ENCODE results near the gene SMAD4. TPM values are rescaled to one million over a fixed set of nuclear protein-coding genes. Genes with fewer than 3 reads are reported as not detected.

Gene SMAD4
- total and polyA plus RNA-seq, 2 of the 13 experiments (the other 11 are each of a cell fraction or from before 2014, with no cell fraction given) = 70.2 to 72.0 TPM

GRCh38 chr18:51044928-51045585, 15.0 kb downstream of the SMAD4 start:
- Histone ChIP-seq H3K36me3 (replicated peaks in 1 of 2; ENCODE audit: control insufficient read depth in 1 of 2, insufficient read depth in 2 of 2, low read length in 2 of 2) (peaks cover 1 to 22% of the 10 kb centered on the region in 2 experiments; a peak in 4 of 5 replicates), H4K20me1 (ENCODE audit: insufficient read depth, low read length) (peaks cover 60% of the 10 kb centered on the region), H3K4me2 (ENCODE audit: low read depth, low read length) (peak overlapping the region; percentile 8; the same call in 1 of the 2 replicates), H3K4me1 (ENCODE audit: insufficient read depth, low read length) (peaks cover 25% of the 10 kb centered on the region), H3K27me3 (ENCODE audit: control insufficient read depth in 1 of 2, insufficient read depth in 2 of 2, low read length in 2 of 2) (no peaks in the 10 kb centered on the region; a peak in 1 of 5 replicates), H3K79me2 (ENCODE audit: insufficient read depth, low read length) (peaks cover 75% of the 10 kb centered on the region), H3K9me3 (ENCODE audit: low read length) (no peaks in the 10 kb centered on the region), H3K27ac (ENCODE audit: extremely low read length, insufficient read depth, low read length) (peak overlapping the region; percentile 8), H3K4me3 (replicated peaks in 1 of 3; ENCODE audit: insufficient read depth in 1 of 3, low read depth in 2 of 3, low read length in 3 of 3) (no peak overlapping the region), H2AFZ (ENCODE audit: low read length) (no peak overlapping the region), H3K9ac (ENCODE audit: insufficient read depth, low read depth, low read length) (peak overlapping the region; percentile 40; the same call in 1 of the 2 replicates)
- BruUV-seq (replicated peaks) = TSS peak; percentile 14
- ChIA-PET POLR2A (interaction anchor here (1.0 kb wide), 1 partner anchor 15 kb away, joined by 5 read pairs; the partner anchor contains the start of gene SMAD4), CTCF (ENCODE audit: low intra/inter-chr PET ratio, low total read pairs) (no interaction called here)
- intact Hi-C loops (cut with micrococcal nuclease; ENCODE audit: unreplicated experiment) (no loop called here), in situ Hi-C loops (cut with HindIII; ENCODE audit: extremely low pct_ligation_motif_present, low pct_unique_long_range_greater_than_20kb) (no loop called here)
- FAIRE-seq (no peak), ATAC-seq (peak; percentile 30; the same call in 2 of the 3 replicates), DNase-seq (ENCODE audit: low spot score) (no peak)
- no peak for TF ChIP-seq ZNF282 (IDR thresholded peaks at IDR 0.05; ENCODE audit: partially characterized antibody)
- TF ChIP-seq ZNF382 (CRISPR knock-in tag; IDR thresholded peaks at IDR 0.05; ENCODE audit: borderline replicate concordance) = no peak
- no peak for TF ChIP-seq CEBPZ (IDR thresholded peaks at IDR 0.05; ENCODE audit: low read length)
- no peak for TF ChIP-seq PITX1 (CRISPR knock-in tag; IDR thresholded peaks at IDR 0.05)
- TF ChIP-seq, protein P1, sequence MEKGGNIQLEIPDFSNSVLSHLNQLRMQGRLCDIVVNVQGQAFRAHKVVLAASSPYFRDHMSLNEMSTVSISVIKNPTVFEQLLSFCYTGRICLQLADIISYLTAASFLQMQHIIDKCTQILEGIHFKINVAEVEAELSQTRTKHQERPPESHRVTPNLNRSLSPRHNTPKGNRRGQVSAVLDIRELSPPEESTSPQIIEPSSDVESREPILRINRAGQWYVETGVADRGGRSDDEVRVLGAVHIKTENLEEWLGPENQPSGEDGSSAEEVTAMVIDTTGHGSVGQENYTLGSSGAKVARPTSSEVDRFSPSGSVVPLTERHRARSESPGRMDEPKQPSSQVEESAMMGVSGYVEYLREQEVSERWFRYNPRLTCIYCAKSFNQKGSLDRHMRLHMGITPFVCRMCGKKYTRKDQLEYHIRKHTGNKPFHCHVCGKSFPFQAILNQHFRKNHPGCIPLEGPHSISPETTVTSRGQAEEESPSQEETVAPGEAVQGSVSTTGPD (CRISPR knock-in tag; IDR thresholded peaks at IDR 0.05) = no peak
- no peak for TF ChIP-seq IRX3 (CRISPR knock-in tag; IDR thresholded peaks at IDR 0.05; ENCODE audit: borderline replicate concordance, low read depth)
- no peak for TF ChIP-seq ZNF12 (CRISPR knock-in tag; IDR thresholded peaks at IDR 0.05)
- no peak for TF ChIP-seq HNRNPLL (IDR thresholded peaks at IDR 0.05; ENCODE audit: low read depth, low read length, poor library complexity, severe bottlenecking)
- TF ChIP-seq MXD4 (CRISPR knock-in tag; IDR thresholded peaks at IDR 0.05) = no peak
- no peak for TF ChIP-seq HOXA9 (CRISPR knock-in tag; IDR thresholded peaks at IDR 0.05; ENCODE audit: borderline replicate concordance)
- no peak for TF ChIP-seq SRSF4 (IDR thresholded peaks at IDR 0.05; ENCODE audit: low read depth, low read length, poor library complexity, severe bottlenecking)
- TF ChIP-seq, protein P2, sequence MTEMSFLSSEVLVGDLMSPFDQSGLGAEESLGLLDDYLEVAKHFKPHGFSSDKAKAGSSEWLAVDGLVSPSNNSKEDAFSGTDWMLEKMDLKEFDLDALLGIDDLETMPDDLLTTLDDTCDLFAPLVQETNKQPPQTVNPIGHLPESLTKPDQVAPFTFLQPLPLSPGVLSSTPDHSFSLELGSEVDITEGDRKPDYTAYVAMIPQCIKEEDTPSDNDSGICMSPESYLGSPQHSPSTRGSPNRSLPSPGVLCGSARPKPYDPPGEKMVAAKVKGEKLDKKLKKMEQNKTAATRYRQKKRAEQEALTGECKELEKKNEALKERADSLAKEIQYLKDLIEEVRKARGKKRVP (CRISPR knock-in tag; IDR thresholded peaks at IDR 0.05) = no peak
- TF ChIP-seq MAFK (conservative IDR thresholded peaks at IDR 0.05 in 1 of 2, IDR thresholded peaks at IDR 0.05 in 1 of 2; ENCODE audit: low read length in 2 of 2) = no peak
- no peak for TF ChIP-seq GABPB1 (CRISPR knock-in tag; IDR thresholded peaks at IDR 0.05)
- 74% methylated on average over 2 of the region's 2 CpGs for WGBS (ENCODE audit: low lambda C conversion rate)
